HG03066 (cell line): ENCODE results near the gene MILR1.
"Not testable (repeated sequence)": the region's sequence is repeated elsewhere in the genome, so short reads cannot be mapped to it uniquely, and the experiment has no call there.

Experiments used
- ATAC-seq: cut with Tn5 transposase; IDR thresholded peaks from one replicate; pipeline ENCODE4 v1.9.1; 2021; ENCODE audit warnings: low read depth; ENCODE audit not compliant: unreplicated experiment

Gene MILR1

GRCh38 chr17:64466019-64466735 lies 17.3 kb downstream of the MILR1 start:
- no peak for ATAC-seq

DNA sequence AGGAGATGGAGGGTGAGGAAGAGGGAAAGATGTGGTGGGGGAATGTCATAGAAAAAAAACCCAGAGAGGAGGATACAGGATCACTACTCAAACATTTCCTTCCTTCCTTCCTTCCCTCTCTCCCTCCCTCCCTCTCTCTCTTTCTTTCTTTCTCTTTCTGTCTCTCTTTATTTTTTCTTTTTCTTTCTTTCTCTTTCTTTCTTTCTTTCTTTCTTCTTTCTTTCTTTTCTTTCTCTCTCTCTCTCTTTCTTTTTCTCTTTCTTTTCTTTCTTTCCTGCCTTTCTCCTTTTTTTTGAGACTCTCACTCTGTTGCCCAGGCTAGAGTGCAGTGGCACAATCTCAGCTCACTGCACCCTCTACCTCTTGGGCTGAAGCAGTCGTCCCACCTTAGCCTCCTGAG lies 17.9 kb downstream of the MILR1 start:
- ATAC-seq: not testable (repeated sequence)

DNA sequence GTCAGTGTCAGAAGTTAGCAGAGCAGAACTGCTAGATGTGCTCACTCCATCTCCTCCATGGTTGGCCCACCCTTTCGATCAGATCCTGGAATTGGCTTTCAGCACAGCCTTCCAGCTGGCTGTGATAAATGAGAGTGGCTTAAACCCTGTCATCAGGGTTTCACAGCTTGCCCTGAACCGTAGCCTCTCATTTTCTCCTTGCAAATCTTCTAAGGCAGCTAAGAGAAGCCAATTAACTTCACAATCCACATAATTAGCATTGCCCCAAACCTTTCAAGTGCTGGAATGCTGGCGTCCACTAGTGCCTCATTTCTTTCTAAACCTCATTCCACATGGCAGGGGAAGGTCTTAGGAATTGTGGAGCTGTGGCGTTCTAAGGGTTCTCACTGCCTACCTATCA lies 21.7 kb downstream of the MILR1 start:
- ATAC-seq: no peak

DNA sequence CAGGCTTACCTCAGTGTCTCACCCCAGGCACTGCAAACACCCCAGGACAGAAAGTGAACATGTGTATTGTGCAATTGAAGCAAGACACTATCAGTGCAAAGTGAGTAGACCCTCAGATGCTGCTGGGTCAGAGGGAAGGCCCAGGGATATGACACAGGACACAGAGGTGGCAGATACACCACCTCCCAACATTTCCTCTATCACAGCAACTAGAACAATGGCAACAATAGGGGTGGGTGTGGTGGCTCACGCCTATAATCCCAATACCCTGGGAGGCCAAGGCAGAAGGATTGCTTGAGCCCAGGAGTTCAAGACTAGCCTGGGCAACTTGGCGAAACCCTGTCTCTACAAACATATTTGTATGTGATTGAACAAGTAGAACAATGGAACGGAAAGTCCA lies 22.5 kb downstream of the MILR1 start:
- ATAC-seq: no peak

DNA sequence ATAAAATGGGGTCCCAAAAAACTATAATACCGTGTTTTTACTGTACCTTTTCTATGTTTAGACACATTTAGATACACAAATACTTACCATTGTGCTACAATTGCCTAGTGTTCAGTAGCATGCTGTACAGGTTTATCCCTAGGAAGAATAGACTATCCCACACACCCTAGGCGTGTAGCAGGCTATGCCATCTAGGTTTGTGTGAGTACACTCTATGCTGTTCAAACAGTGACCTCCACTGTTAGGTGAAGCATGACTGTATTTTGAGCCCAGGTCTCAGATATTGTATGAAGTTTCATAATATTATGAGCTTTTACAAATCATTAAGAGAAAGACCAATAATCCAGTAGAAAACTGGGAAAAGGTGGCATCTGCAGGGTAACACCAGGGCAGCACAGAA lies 23.6 kb downstream of the MILR1 start:
- ATAC-seq: no peak

DNA sequence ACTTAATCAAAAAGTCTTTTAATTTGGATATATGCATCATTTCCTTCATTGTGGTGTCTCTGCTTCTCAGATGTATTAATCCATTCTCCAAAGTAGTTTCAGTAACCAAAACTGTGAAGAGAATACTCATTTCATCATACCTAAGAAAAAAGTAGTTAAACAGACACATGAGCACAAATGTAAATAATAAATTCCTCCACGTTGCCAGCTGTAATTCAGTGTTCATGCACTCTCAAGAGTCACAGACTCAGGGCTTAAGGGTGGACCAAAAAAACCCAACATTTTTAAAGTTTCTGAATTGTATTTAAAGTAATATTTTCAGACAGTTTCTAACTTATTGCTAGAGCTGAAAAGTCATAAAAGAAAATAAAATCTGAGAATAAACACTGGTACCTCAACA lies 28.9 kb downstream of the MILR1 start:
- no peak for ATAC-seq

- no peak for ATAC-seq
These were observed 32.0 kb downstream of the MILR1 start for GRCh38 chr17:64480951-64481350.

GRCh38 chr17:64484380-64484779 lies 35.5 kb downstream of the MILR1 start:
- no peak for ATAC-seq

DNA sequence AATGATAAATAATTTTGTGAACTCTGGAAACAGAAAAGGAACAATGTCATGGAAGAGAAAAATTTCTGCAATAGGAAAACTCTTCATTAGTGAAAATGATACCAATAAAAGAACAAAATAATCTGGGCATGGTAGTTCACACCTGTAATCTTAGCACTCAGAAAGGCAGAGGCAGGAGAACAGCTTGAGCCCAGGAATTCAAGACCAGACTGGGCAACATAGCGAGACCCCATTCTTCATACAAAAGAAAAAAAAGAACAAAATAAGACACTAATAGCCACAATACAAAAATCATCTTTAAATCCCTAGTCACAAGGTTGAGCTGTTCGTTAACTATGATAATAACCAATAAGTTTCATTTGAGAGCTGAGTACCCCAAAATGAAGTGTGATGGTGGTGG lies 39.4 kb downstream of the MILR1 start:
- ATAC-seq: no peak

GRCh38 chr17:64491034-64491860 lies 42.3 kb downstream of the MILR1 start:
- ATAC-seq: no peak

GRCh38 chr17:64491994-64492393 lies 43.1 kb downstream of the MILR1 start:
- ATAC-seq: no peak

DNA sequence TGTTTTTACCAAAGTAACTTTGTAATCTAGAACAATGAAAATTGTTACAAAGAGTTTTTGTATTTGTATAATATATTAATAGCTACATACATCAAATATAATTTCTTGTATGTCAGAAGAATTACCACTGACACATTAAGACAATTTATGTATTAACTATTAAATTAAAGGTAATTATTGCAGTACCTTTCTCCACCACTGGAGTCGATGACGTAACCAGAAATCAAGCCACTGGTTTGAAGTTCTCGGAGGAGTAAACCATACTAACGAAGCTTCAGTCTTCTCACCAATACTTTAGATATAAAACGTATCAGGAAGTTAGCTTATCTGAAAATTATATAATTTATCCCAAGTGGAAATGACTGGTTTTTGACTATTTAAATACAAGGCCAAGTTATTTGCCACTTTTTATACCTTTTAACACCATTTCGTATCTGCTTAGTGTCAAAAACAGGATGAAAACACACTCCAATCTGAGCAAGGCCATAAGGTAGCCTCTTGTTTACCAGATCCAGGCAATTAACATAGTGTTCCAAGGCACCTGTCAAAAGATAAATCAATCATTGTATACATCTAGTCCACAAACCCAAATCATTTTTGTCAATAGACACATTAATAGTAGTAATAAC lies 43.7 kb downstream of the MILR1 start:
- no peak for ATAC-seq

DNA sequence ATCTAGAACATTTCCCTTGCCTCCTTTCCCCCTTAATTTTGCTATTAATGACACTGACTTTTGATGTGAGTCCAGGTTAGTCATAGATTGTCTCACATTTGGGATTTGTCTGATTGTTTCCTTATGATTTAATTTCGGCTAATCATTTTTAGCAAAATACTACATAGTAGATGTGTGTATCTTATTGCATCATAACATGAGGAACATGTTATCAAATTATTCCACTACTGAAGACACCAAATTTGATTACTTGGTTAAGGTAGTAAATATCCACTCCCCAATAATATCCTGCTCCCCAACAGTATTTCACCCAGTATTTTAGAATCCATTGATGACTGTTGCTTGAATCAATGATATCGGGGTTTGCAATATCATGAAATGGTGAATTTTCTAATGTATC lies 45.2 kb downstream of the MILR1 start:
- no peak for ATAC-seq

- ATAC-seq: not testable (repeated sequence)
These were observed 46.4 kb downstream of the MILR1 start for GRCh38 chr17:64495300-64495699.

- ATAC-seq: no peak
These were observed 47.5 kb downstream of the MILR1 start for GRCh38 chr17:64496348-64496785.

DNA sequence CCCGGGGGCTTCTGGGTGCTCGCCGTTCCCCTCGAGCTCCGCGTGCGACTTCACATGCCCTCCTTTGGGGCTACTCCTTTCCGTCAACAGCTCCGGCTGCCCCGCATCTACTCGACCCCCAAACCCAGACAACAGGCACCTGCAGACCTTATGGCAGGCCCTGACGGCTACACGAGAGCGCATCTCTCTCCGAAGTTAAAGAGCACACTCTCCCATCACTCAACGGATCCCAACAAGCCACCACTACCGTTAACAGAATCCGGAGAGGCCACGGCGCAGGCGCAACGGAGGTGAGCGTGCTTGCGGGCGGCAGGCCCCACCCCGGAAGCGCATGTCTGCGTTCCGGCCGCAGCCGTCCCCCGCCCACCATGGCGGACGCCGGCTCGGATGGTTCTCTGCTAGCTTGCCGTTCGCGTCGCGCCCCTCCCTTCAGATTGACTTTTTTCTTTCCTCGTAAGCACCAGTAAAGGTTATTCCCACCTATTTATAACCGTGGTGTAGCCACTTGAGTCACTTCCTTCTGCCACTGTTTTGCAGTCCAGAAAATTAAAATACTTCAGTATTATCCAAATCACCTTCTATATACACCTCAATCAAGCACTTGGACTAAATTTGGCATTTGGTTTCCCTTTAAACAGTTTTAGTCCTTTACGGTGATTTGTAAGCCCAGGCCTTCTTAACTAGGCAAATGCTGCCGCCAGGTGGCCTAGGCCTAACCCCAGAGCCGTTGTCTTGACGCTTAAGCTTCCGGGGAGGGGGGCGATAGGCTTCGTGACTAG lies 48.1 kb downstream of the MILR1 start, which contains the start of gene POLG2:
TSS of gene POLG2 (minus strand) at position 269 of the 779 bp plus-strand sequence. CDS start at position 183, 86 bp downstream.
- peak; percentile 79 for ATAC-seq

GRCh38 chr17:64497565-64498035 lies 48.7 kb downstream of the MILR1 start:
- no peak for ATAC-seq

- no peak for ATAC-seq
These were observed 49.6 kb downstream of the MILR1 start for GRCh38 chr17:64498308-64499203.

GRCh38 chr17:64499805-64500486 lies 51.0 kb downstream of the MILR1 start:
- no peak for ATAC-seq
